ENCODE results near the gene OTOP2. TPM values are rescaled to one million over a fixed set of nuclear protein-coding genes. Genes with fewer than 3 reads are reported as not detected.

The OTOP2 gene
- total RNA-seq, 4 donors from 2014 or later, result 3.4 to 99.1 (median 62.6) TPM

- WGBS, 2 donors (ENCODE audit: low coverage in 1 of 2), result 95% methylated on average over 15 of the region's 15 CpGs; no CpG with 5 or more reads in 1 of the 2 donors
- Histone ChIP-seq H3K4me3 (no peak overlapping the region), H3K27me3 (peaks cover 8% of the 10 kb centered on the region), H3K36me3 (no peaks in the 10 kb centered on the region), H3K9me3 (no peaks in the 10 kb centered on the region), H3K4me1 (peaks cover 0 to 7% (median 2%) of the 10 kb centered on the region in 4 donors), H3K27ac (no peak overlapping the region)
- in situ Hi-C loops (cut with MboI; ENCODE audit: low pct_ligation_motif_present in 1 of 4, low pct_unique_long_range_greater_than_20kb in 1 of 4, low sequenced_read_pairs in 3 of 4) (loop anchor here in 1 of 4 donors (25.0 kb wide), 1 partner anchor 233 kb away; the partner anchor contains the start of gene SUMO2), intact Hi-C loops (cut with DNase I; ENCODE audit: low total_unique reads) (no loop called here)
- no peak for DNase-seq
- no peak for TF ChIP-seq EP300 (IDR thresholded peaks at IDR 0.05; ENCODE audit: low read depth)
- TF ChIP-seq CTCF (IDR thresholded peaks at IDR 0.05), result no peak
- TF ChIP-seq POLR2A (IDR thresholded peaks at IDR 0.05), result no peak
- TF ChIP-seq POLR2AphosphoS5 (IDR thresholded peaks at IDR 0.05), result no peak
Observed at GRCh38 chr17:74954115-74954514, 30.0 kb downstream of the OTOP2 start.

GRCh38 chr17:74954665-74955421, 30.8 kb downstream of the OTOP2 start:
- Histone ChIP-seq H3K9me3 (no peaks in the 10 kb centered on the region), H3K36me3 (no peaks in the 10 kb centered on the region), H3K4me3 (no peak overlapping the region), H3K27ac (no peak overlapping the region), H3K27me3 (peaks cover 8% of the 10 kb centered on the region), H3K4me1 (peaks cover 0 to 7% (median 2%) of the 10 kb centered on the region in 4 donors)
- 47 to 67% methylated on average over 4 to 13 of the region's 13 CpGs for WGBS, 2 donors (ENCODE audit: low coverage in 1 of 2)
- DNase-seq, result no peak
- intact Hi-C loops (cut with DNase I; ENCODE audit: low total_unique reads), result no loop called here
- TF ChIP-seq EP300 (IDR thresholded peaks at IDR 0.05; ENCODE audit: low read depth), result no peak
- TF ChIP-seq CTCF (IDR thresholded peaks at IDR 0.05), result no peak
- TF ChIP-seq POLR2AphosphoS5 (IDR thresholded peaks at IDR 0.05), result no peak
- TF ChIP-seq POLR2A (IDR thresholded peaks at IDR 0.05), result no peak
- in situ Hi-C loops (cut with MboI; ENCODE audit: low pct_ligation_motif_present in 1 of 4, low pct_unique_long_range_greater_than_20kb in 1 of 4, low sequenced_read_pairs in 3 of 4), result loop anchor here in 1 of 4 donors (25.0 kb wide), 1 partner anchor 232 kb away; the partner anchor contains the start of gene SUMO2

- H3K4me1 ChIP-seq, result peaks cover 0 to 9% (median 2%) of the 10 kb centered on the region in 4 donors
- WGBS, 2 donors (ENCODE audit: low coverage in 1 of 2), result 75% methylated on average over 4 of the region's 4 CpGs; no CpG with 5 or more reads in 1 of the 2 donors
- no peaks in the 10 kb centered on the region for H3K9me3 ChIP-seq
- no peak overlapping the region for H3K4me3 ChIP-seq
- in situ Hi-C loops (cut with MboI; ENCODE audit: low pct_ligation_motif_present in 1 of 4, low pct_unique_long_range_greater_than_20kb in 1 of 4, low sequenced_read_pairs in 3 of 4), result loop anchor here in 1 of 4 donors (25.0 kb wide), 1 partner anchor 231 kb away; the partner anchor contains the start of gene SUMO2
- intact Hi-C loops (cut with DNase I; ENCODE audit: low total_unique reads), result no loop called here
- no peak overlapping the region for H3K27ac ChIP-seq
- TF ChIP-seq POLR2AphosphoS5 (IDR thresholded peaks at IDR 0.05) (no peak), CTCF (IDR thresholded peaks at IDR 0.05) (no peak), POLR2A (IDR thresholded peaks at IDR 0.05) (no peak), EP300 (IDR thresholded peaks at IDR 0.05; ENCODE audit: low read depth) (no peak)
- no peaks in the 10 kb centered on the region for H3K36me3 ChIP-seq
- no peaks in the 10 kb centered on the region for H3K27me3 ChIP-seq
- DNase-seq, result no peak
Observed at GRCh38 chr17:74956093-74956492, 32.0 kb downstream of the OTOP2 start.

- intact Hi-C loops (cut with DNase I; ENCODE audit: low total_unique reads) (no loop called here), in situ Hi-C loops (cut with MboI; ENCODE audit: low pct_ligation_motif_present in 1 of 4, low pct_unique_long_range_greater_than_20kb in 1 of 4, low sequenced_read_pairs in 3 of 4) (loop anchor here in 1 of 4 donors (25.0 kb wide), 1 partner anchor 229 kb away; the partner anchor contains the start of gene SUMO2)
- Histone ChIP-seq H3K36me3 (no peaks in the 10 kb centered on the region), H3K27me3 (no peaks in the 10 kb centered on the region), H3K4me1 (peaks cover 0 to 12% (median 3%) of the 10 kb centered on the region in 4 donors), H3K4me3 (no peak overlapping the region), H3K27ac (no peak overlapping the region), H3K9me3 (no peaks in the 10 kb centered on the region)
- TF ChIP-seq EP300 (IDR thresholded peaks at IDR 0.05; ENCODE audit: low read depth), result no peak
- peak; percentile 94 to 97 (median 94) for TF ChIP-seq CTCF (IDR thresholded peaks at IDR 0.05)
- no peak for TF ChIP-seq POLR2AphosphoS5 (IDR thresholded peaks at IDR 0.05)
- no peak for TF ChIP-seq POLR2A (IDR thresholded peaks at IDR 0.05)
- DNase-seq, result peak; percentile 79
- 14 to 47% methylated on average over 1 to 32 of the region's 33 CpGs for whole genome bisulfite sequencing, 2 donors (ENCODE audit: low coverage in 1 of 2)
Observed at GRCh38 chr17:74957935-74958740, 34.1 kb downstream of the OTOP2 start.

Measured in transverse colon (tissue), 4 donors.